Osteoblast (primary cell): ENCODE data around the gene NLGN4X. TPM values are rescaled to one million over a fixed set of nuclear protein-coding genes. Genes with fewer than 3 reads are reported as not detected.

Experiments
- DNase-seq: peaks from one replicate; pipeline ENCODE4 v3.0.0; 2011; ENCODE audit warnings: low spot score, mixed read lengths; ENCODE audit not compliant: insufficient read length; ENCODE audit errors: missing footprints
- H2AFZ ChIP-seq: 2 replicates; pipeline ENCODE4 v1.6.0; 2011; ENCODE audit warnings: mild to moderate bottlenecking, low read length
- H3K27ac ChIP-seq: 2 replicates; pipeline ENCODE4 v1.5.1; 2011; ENCODE audit warnings: mild to moderate bottlenecking, low read depth, low read length, moderate library complexity
- H3K27me3 ChIP-seq: 2 replicates; pipeline ENCODE4 v1.6.0; 2012; ENCODE audit warnings: mild to moderate bottlenecking, control low read depth, inconsistent platforms, low read length, moderate library complexity; ENCODE audit not compliant: insufficient read depth
- H3K36me3 ChIP-seq: 2 replicates; pipeline ENCODE4 v1.5.1; 2011; ENCODE audit warnings: mild to moderate bottlenecking, low read length, control low read depth, moderate library complexity; ENCODE audit not compliant: insufficient read depth
- H3K4me1 ChIP-seq: 2 replicates; pipeline ENCODE4 v1.5.1; 2011; ENCODE audit warnings: mild to moderate bottlenecking, low read length, control low read depth, moderate library complexity; ENCODE audit not compliant: insufficient read depth
- H3K4me2 ChIP-seq: 2 replicates; pipeline ENCODE4 v1.6.0; 2011; ENCODE audit warnings: mild to moderate bottlenecking, low read length; ENCODE audit not compliant: insufficient read depth
- H3K4me3 ChIP-seq: fragments of 200-600 bp; sonication (generic); 3 replicates; pipeline ENCODE4 v1.5.1; 2012; ENCODE audit warnings: mild to moderate bottlenecking, low read length, inconsistent platforms; ENCODE audit not compliant: insufficient read depth
- H3K79me2 ChIP-seq: 2 replicates; pipeline ENCODE4 v1.6.0; 2012; ENCODE audit warnings: mild to moderate bottlenecking, low read length, control low read depth, inconsistent platforms; ENCODE audit not compliant: insufficient read depth
- H3K9me3 ChIP-seq: 2 replicates; pipeline ENCODE4 v1.5.1; 2011; ENCODE audit warnings: low read depth, low read length, control low read depth
- H4K20me1 ChIP-seq: 2 replicates; pipeline ENCODE4 v1.6.0; 2012; ENCODE audit warnings: mild to moderate bottlenecking, low read length, control low read depth; ENCODE audit not compliant: insufficient read depth
- total RNA-seq: library from RNA; depleted of rRNA; stranded (reverse); fragments of >200 nt; gene quantifications from 2 replicates; pipeline ENCODE4 v1.2.3, GENCODE V29; 2012
- TF ChIP-seq, protein P1 (sequence below): IDR thresholded peaks from 2 replicates; pipeline ENCODE4 v1.5.1; 2011; ENCODE audit warnings: mild to moderate bottlenecking, low read depth, low read length, moderate library complexity; ENCODE audit errors: extremely low read depth

Gene NLGN4X
- total RNA-seq, 1 donor: 1.4 TPM

DNA sequence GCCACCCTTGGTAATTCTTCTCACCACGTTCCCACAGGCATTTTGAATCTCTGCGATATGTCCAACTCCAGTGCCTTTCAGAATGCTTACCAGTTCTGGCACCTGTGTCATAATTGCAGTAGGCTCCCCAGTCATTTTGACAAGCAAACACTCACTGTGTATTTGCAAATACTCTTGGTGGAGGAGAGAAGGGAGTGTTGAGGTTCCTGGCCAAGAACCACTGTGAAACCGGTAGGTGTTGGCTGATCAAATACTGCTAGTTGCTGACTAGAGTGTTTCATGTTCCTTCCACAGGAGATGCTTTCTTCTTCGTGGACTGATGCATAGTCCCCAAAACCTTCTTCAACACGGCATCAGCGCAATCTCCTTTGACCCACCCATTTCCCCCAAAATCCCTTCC lies 16.0 kb upstream of the NLGN4X start:
- Histone ChIP-seq H3K27me3 (no peaks in the 10 kb centered on the region), H3K9me3 (no peaks in the 10 kb centered on the region), H3K79me2 (no peaks in the 10 kb centered on the region), H3K4me1 (no peaks in the 10 kb centered on the region), H3K27ac (no peak overlapping the region), H2AFZ (no peak overlapping the region), H4K20me1 (no peaks in the 10 kb centered on the region), H3K36me3 (no peaks in the 10 kb centered on the region), H3K4me3 (no peak overlapping the region), H3K4me2 (no peak overlapping the region)
- DNase-seq: no peak
- TF ChIP-seq, protein P1, sequence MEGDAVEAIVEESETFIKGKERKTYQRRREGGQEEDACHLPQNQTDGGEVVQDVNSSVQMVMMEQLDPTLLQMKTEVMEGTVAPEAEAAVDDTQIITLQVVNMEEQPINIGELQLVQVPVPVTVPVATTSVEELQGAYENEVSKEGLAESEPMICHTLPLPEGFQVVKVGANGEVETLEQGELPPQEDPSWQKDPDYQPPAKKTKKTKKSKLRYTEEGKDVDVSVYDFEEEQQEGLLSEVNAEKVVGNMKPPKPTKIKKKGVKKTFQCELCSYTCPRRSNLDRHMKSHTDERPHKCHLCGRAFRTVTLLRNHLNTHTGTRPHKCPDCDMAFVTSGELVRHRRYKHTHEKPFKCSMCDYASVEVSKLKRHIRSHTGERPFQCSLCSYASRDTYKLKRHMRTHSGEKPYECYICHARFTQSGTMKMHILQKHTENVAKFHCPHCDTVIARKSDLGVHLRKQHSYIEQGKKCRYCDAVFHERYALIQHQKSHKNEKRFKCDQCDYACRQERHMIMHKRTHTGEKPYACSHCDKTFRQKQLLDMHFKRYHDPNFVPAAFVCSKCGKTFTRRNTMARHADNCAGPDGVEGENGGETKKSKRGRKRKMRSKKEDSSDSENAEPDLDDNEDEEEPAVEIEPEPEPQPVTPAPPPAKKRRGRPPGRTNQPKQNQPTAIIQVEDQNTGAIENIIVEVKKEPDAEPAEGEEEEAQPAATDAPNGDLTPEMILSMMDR: no peak

DNA sequence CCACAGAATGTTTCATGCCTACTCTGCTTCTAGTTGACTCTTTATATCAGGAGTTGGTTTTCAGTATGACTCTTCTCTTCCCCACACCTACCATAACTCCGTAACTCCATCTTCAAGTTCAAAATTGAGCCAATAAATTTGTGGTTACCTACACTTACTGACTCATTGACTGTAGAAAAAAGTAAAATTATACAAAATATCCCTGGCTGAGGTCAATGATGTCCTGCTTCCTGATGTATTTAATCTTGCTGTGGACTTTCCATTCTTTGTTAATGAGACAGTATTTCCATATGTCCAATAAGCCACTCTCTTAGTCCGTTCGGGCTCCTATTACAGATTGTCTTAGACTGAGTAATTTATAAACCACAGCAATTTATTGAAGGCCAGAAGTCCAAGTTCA lies 9.9 kb upstream of the NLGN4X start:
- TF ChIP-seq, protein P1: no peak
- Histone ChIP-seq H3K79me2 (no peaks in the 10 kb centered on the region), H3K27ac (no peak overlapping the region), H3K4me2 (no peak overlapping the region), H3K4me1 (no peaks in the 10 kb centered on the region), H3K27me3 (no peaks in the 10 kb centered on the region), H3K36me3 (no peaks in the 10 kb centered on the region), H3K9me3 (no peaks in the 10 kb centered on the region), H4K20me1 (no peaks in the 10 kb centered on the region), H3K4me3 (no peak overlapping the region), H2AFZ (no peak overlapping the region)
- no peak for DNase-seq

DNA sequence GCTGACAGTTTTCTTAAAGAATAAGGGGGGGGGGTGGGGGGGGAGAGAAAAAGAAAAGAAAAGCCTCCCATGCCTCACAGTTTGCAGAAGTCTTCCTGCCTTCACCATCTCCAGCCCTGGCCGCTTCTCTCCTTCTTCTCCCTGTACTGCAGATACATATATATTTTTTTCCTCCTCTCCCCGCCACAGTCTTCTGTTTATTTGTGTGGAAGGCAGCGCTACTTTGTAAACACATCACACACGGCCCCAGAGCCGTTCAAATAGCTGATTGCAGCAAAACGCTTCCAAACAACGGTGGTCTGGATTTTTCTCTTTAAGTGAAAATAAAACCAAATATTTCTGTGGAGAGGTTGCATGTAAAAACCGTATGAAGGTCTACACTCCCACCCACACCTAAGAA lies 732 bp downstream of the NLGN4X start:
- Histone ChIP-seq H2AFZ (no peak overlapping the region), H3K36me3 (no peaks in the 10 kb centered on the region), H3K4me3 (no peak overlapping the region), H3K79me2 (no peaks in the 10 kb centered on the region), H3K27me3 (no peaks in the 10 kb centered on the region), H3K4me1 (no peaks in the 10 kb centered on the region), H4K20me1 (no peaks in the 10 kb centered on the region), H3K9me3 (no peaks in the 10 kb centered on the region), H3K4me2 (no peak overlapping the region), H3K27ac (no peak overlapping the region)
- peak; percentile 55 for DNase-seq
- TF ChIP-seq, protein P1: no peak

DNA sequence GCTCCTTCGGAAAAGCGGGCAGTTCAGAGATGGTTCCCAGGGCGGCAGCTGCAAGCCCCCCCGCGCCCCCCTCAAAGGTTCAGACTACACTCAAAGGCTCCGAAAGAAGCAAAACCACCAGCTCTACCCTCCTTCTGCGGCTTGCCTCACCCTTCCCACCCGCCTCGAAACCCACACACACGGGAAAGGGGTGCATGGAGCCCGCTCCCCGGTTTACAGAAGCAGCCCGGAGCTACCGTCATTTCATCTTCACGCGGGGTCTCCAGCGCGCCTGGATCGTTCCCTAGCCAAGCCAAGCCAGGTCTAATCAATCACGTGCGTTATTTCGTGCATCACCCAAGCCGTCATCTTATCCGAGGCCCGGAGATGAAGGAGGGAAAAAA lies 1.2 kb downstream of the NLGN4X start:
- Histone ChIP-seq H3K27me3 (no peaks in the 10 kb centered on the region), H3K4me3 (no peak overlapping the region), H3K27ac (no peak overlapping the region), H3K36me3 (no peaks in the 10 kb centered on the region), H3K79me2 (no peaks in the 10 kb centered on the region), H2AFZ (no peak overlapping the region), H3K4me2 (no peak overlapping the region), H3K4me1 (no peaks in the 10 kb centered on the region), H3K9me3 (no peaks in the 10 kb centered on the region), H4K20me1 (no peaks in the 10 kb centered on the region)
- TF ChIP-seq, protein P1: no peak
- DNase-seq: no peak
